Esophagus mucosa (tissue), 1 donor: Measurements from ENCODE around the gene OR5B2. TPM values are rescaled to one million over a fixed set of nuclear protein-coding genes. Genes with fewer than 3 reads are reported as not detected.
"Not testable (repeated sequence)": the region's sequence is repeated elsewhere in the genome, so short reads cannot be mapped to it uniquely, and the experiment has no call there.

Experiments used
- ATAC-seq: fragments of 200-7000 bp; cut with Tn5 transposase; one replicate; pipeline ENCODE4 v1.9.1; 2020
- total RNA-seq: library from RNA; stranded (reverse); gene quantifications from one replicate; pipeline ENCODE4 v1.2.4, GENCODE V29; 2023
- donor health status: DM: yes; HTN: yes; CAD: no.

OR5B2 gene
- not detected for total RNA-seq

GRCh38 chr11:58428021-58428420 lies at the start of gene OR5B2:
Gene OR5B2, minus strand, starts transcription at chr11:58428121. Its CDS starts 4,860 bp downstream, at chr11:58423261.
- ATAC-seq = no peak

GRCh38 chr11:58471892-58472291 lies 44.0 kb upstream of the OR5B2 start:
- ATAC-seq = no peak

GRCh38 chr11:58466293-58466692 lies 38.4 kb upstream of the OR5B2 start:
- no peak for ATAC-seq

GRCh38 chr11:58465690-58466089 lies 37.8 kb upstream of the OR5B2 start:
- ATAC-seq = no peak

- ATAC-seq = no peak
Measured at GRCh38 chr11:58451585-58451984, 23.7 kb upstream of the OR5B2 start.

- no peak for ATAC-seq
Measured at GRCh38 chr11:58446294-58446693, 18.4 kb upstream of the OR5B2 start.

GRCh38 chr11:58444300-58444699 lies 16.4 kb upstream of the OR5B2 start:
- ATAC-seq = no peak

- no peak for ATAC-seq
Measured at GRCh38 chr11:58442136-58442535, 14.2 kb upstream of the OR5B2 start, which contains the start of gene OR5B12. Gene OR5B12, minus strand, starts transcription at chr11:58442236. Its CDS starts 2,085 bp downstream, at chr11:58440151.

GRCh38 chr11:58438486-58438885 lies 10.6 kb upstream of the OR5B2 start:
- no peak for ATAC-seq

GRCh38 chr11:58434217-58434616 lies 6.3 kb upstream of the OR5B2 start:
- ATAC-seq = no peak

- ATAC-seq = no peak
Measured at GRCh38 chr11:58433638-58434203, 5.8 kb upstream of the OR5B2 start.

- no peak for ATAC-seq
Measured at GRCh38 chr11:58429273-58429672, 1.4 kb upstream of the OR5B2 start.

GRCh38 chr11:58406774-58407173 lies 21.1 kb downstream of the OR5B2 start, which contains the start of gene OR5B3:
Gene OR5B3, minus strand, starts transcription at chr11:58406874. Its CDS starts 3,465 bp downstream, at chr11:58403409.
- no peak for ATAC-seq

GRCh38 chr11:58399622-58400021 lies 28.3 kb downstream of the OR5B2 start:
- ATAC-seq = not testable (repeated sequence)

GRCh38 chr11:58395581-58395980 lies 32.3 kb downstream of the OR5B2 start:
- ATAC-seq = no peak

GRCh38 chr11:58394195-58394594 lies 33.7 kb downstream of the OR5B2 start:
- no peak for ATAC-seq

GRCh38 chr11:58392746-58393145 lies 35.2 kb downstream of the OR5B2 start:
- ATAC-seq = no peak

GRCh38 chr11:58391879-58392278 lies 36.0 kb downstream of the OR5B2 start:
- ATAC-seq = no peak

GRCh38 chr11:58390551-58391063 lies 37.3 kb downstream of the OR5B2 start:
- ATAC-seq = no peak

Other genes with a start within 250 kb of the OR5B2 start
- not detected for gene OR9Q2, start 239.1 kb downstream of the OR5B2 start, total RNA-seq
- not detected for gene OR1S2, start 224.0 kb downstream of the OR5B2 start, total RNA-seq
- gene OR1S1, start 215.4 kb downstream of the OR5B2 start, total RNA-seq = not detected
- not detected for gene OR10Q1, start 199.2 kb downstream of the OR5B2 start, total RNA-seq
- gene OR10W1, start 159.9 kb downstream of the OR5B2 start, total RNA-seq = not detected
- not detected for gene OR5B17, start 69.1 kb downstream of the OR5B2 start, total RNA-seq
- gene OR5B3, start 21.2 kb downstream of the OR5B2 start, total RNA-seq = not detected
- gene OR5B12, start 14.1 kb upstream of the OR5B2 start, total RNA-seq = not detected
- not detected for gene OR5B21, start 80.0 kb upstream of the OR5B2 start, total RNA-seq
- 1.7 TPM for gene LPXN, start 147.7 kb upstream of the OR5B2 start, total RNA-seq
- gene ZFP91, start 150.9 kb upstream of the OR5B2 start, total RNA-seq = 33.8 TPM
- gene CNTF, start 194.5 kb upstream of the OR5B2 start, total RNA-seq = 0.76 TPM